ENCODE measurements around the gene CSHL1. TPM values are rescaled to one million over a fixed set of nuclear protein-coding genes. Genes with fewer than 3 reads are reported as not detected.
"Not testable (repeated sequence)": the region's sequence is repeated elsewhere in the genome, so short reads cannot be mapped to it uniquely, and the experiment has no call there.

Gene CSHL1
- polyA plus RNA-seq, 3 donors = not detected

DNA sequence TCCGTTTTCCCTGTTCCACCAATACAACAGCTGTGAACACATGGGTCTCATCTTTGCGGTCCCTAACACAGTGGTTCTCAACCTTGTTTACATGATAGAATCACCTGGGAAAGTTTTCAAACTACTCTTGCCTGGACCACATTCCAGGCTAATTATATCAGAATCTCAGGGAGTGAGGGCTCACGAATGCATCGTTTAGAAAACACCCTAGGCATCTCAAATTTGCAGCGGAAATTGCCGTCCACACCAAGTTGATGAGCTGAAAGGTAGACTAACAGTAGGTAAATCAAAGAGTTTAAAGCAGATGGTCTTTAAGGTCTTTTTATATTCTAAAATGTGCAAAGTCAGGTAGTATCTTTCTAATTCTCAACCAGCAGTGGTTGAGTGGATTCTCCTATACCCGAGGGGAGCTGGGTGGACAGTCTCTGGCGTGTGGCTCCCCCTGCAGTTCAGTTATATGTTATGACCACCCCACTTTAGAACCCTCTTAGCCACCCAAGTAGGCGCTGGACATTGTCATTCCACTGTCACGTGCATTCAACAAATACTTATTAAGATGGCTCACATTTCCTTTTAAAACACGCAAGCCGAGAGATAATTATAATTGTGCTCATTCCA, 3.8 kb downstream of the CSHL1 start:
- H2AFZ ChIP-seq (ENCODE audit: insufficient read depth, low read depth, low read length, poor library complexity, severe bottlenecking); DNase-seq; H3K27me3 Mint-ChIP-seq (ENCODE audit: low read depth in 3 of 3); intact Hi-C loops (cut with micrococcal nuclease); H3K4me2 ChIP-seq (replicated peaks; ENCODE audit: extremely low read depth, low read length, poor library complexity, severe bottlenecking); H3K4me3 ChIP-seq (replicated peaks in 1 of 3; ENCODE audit: low read depth in 2 of 3, low read length in 3 of 3); H3K36me3 ChIP-seq (replicated peaks in 1 of 2; ENCODE audit: control insufficient read depth in 1 of 2, insufficient read depth in 2 of 2, low read length in 2 of 2); H3K36me3 Mint-ChIP-seq; H3K4me3 Mint-ChIP-seq; H3K27ac Mint-ChIP-seq; H3K79me2 ChIP-seq (ENCODE audit: insufficient read depth, low read length); H3K9me3 Mint-ChIP-seq; H3K9me3 ChIP-seq (replicated peaks in 1 of 2; ENCODE audit: control insufficient read depth in 1 of 2, insufficient read depth in 1 of 2, low read length in 2 of 2); H4K20me1 ChIP-seq (ENCODE audit: insufficient read depth, low read length); H3K4me1 ChIP-seq (ENCODE audit: control insufficient read depth in 1 of 2, insufficient read depth in 2 of 2, low read length in 2 of 2); H3K9ac ChIP-seq (ENCODE audit: insufficient read depth, low read length, poor library complexity, severe bottlenecking); H3K27me3 ChIP-seq (ENCODE audit: control insufficient read depth in 2 of 2, insufficient read depth in 2 of 2, low read length in 2 of 2); H3K4me1 Mint-ChIP-seq; H3K27ac ChIP-seq (ENCODE audit: low read depth in 1 of 2, low read length in 2 of 2): not testable (repeated sequence)
- TF ChIP-seq CTCF (IDR thresholded peaks at IDR 0.05) = peak; percentile 41
- 97% methylated on average over 5 of the region's 12 CpGs for WGBS (ENCODE audit: insufficient coverage)

DNA sequence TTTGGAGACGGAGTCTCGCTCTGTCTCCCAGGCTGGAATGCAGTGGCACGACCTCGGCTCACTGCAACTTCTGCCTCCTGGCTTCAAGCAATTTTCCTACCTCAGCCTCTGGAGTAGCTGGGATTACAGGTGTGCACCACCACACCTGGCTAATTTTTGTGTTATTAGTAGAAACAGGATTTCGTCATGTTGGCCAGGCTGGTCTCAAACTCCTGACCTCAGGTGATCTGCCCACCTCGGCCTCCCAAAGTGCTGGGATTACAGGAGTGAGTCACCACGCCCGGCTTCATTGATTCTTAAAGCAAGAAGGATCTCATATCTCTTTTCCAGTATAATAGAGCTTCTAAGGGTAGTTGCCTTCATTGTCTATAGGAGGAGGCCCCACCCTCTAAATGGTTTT, 6.3 kb downstream of the CSHL1 start:
- not testable (repeated sequence) for H4K20me1 ChIP-seq (ENCODE audit: insufficient read depth, low read length); H2AFZ ChIP-seq (ENCODE audit: insufficient read depth, low read depth, low read length, poor library complexity, severe bottlenecking); DNase-seq; H3K4me3 ChIP-seq (replicated peaks in 1 of 3; ENCODE audit: low read depth in 2 of 3, low read length in 3 of 3); H3K9me3 Mint-ChIP-seq; H3K4me3 Mint-ChIP-seq; H3K27ac ChIP-seq (ENCODE audit: low read depth in 1 of 2, low read length in 2 of 2); H3K4me1 ChIP-seq (ENCODE audit: control insufficient read depth in 1 of 2, insufficient read depth in 2 of 2, low read length in 2 of 2); H3K79me2 ChIP-seq (ENCODE audit: insufficient read depth, low read length); H3K36me3 ChIP-seq (replicated peaks in 1 of 2; ENCODE audit: control insufficient read depth in 1 of 2, insufficient read depth in 2 of 2, low read length in 2 of 2); H3K27me3 ChIP-seq (ENCODE audit: control insufficient read depth in 2 of 2, insufficient read depth in 2 of 2, low read length in 2 of 2); H3K9ac ChIP-seq (ENCODE audit: insufficient read depth, low read length, poor library complexity, severe bottlenecking); H3K36me3 Mint-ChIP-seq; H3K27me3 Mint-ChIP-seq (ENCODE audit: low read depth in 3 of 3); H3K27ac Mint-ChIP-seq; H3K4me2 ChIP-seq (replicated peaks; ENCODE audit: extremely low read depth, low read length, poor library complexity, severe bottlenecking); H3K9me3 ChIP-seq (replicated peaks in 1 of 2; ENCODE audit: control insufficient read depth in 1 of 2, insufficient read depth in 1 of 2, low read length in 2 of 2); H3K4me1 Mint-ChIP-seq
- no CpG with 5 or more reads among the region's 8 CpGs for WGBS (ENCODE audit: insufficient coverage)
- intact Hi-C loops (cut with micrococcal nuclease) = loop anchor here in 1 of 2 donors (5.0 kb wide), 1 partner anchor 43 kb away; no protein-coding TSS in a partner anchor

All from CD14-positive monocyte (primary cell).